GM23248 (cell line): Measurements from ENCODE around the gene CFAP54. TPM values are rescaled to one million over a fixed set of nuclear protein-coding genes. Genes with fewer than 3 reads are reported as not detected.
A peak's percentile ranks its signal among the peaks of the same experiment; 100 is the strongest.

Experiments
- DNase-seq: peaks from one replicate; pipeline ENCODE4 v3.0.0-alpha.2; 2015
- H2AFZ ChIP-seq: fragments of 200-600 bp; sonication (generic); 2 replicates; pipeline ENCODE4 v1.6.1; 2016; ENCODE audit warnings: antibody characterized with exemption
- H3F3A ChIP-seq: fragments of 200-600 bp; sonication (generic); 2 replicates; pipeline ENCODE4 v1.6.1; 2016; ENCODE audit warnings: mild to moderate bottlenecking, antibody characterized with exemption, mixed run types; ENCODE audit not compliant: insufficient read depth
- H3K27ac ChIP-seq: fragments of 200-600 bp; sonication (generic); 2 replicates; pipeline ENCODE4 v1.5.1; 2016; ENCODE audit warnings: mild to moderate bottlenecking
- H3K27me3 ChIP-seq: fragments of 200-600 bp; sonication (generic); replicated peaks from 2 replicates; pipeline ENCODE4 v1.6.1; 2016; ENCODE audit warnings: mild to moderate bottlenecking; ENCODE audit not compliant: insufficient read depth
- H3K36me3 ChIP-seq: fragments of 200-600 bp; sonication (generic); 2 replicates; pipeline ENCODE4 v1.6.1; 2016; ENCODE audit warnings: low read depth, mild to moderate bottlenecking
- H3K4me1 ChIP-seq: fragments of 200-600 bp; sonication (generic); 2 replicates; pipeline ENCODE4 v1.6.1; 2016; ENCODE audit warnings: mild to moderate bottlenecking; ENCODE audit not compliant: insufficient read depth
- H3K4me2 ChIP-seq: fragments of 200-600 bp; sonication (generic); one replicate; pipeline ENCODE4 v1.6.1; 2016; ENCODE audit warnings: mild to moderate bottlenecking; ENCODE audit not compliant: unreplicated experiment
- H3K4me3 ChIP-seq: fragments of 200-600 bp; sonication (generic); 2 replicates; pipeline ENCODE4 v1.5.1; 2016; ENCODE audit warnings: mild to moderate bottlenecking
- H3K79me2 ChIP-seq: fragments of 200-600 bp; sonication (generic); 2 replicates; pipeline ENCODE4 v1.6.1; 2016; ENCODE audit warnings: mild to moderate bottlenecking; ENCODE audit not compliant: insufficient read depth
- H3K9ac ChIP-seq: fragments of 200-600 bp; sonication (generic); 2 replicates; pipeline ENCODE4 v1.6.1; 2016; ENCODE audit warnings: mild to moderate bottlenecking
- H3K9me2 ChIP-seq: fragments of 200-600 bp; sonication (generic); 2 replicates; pipeline ENCODE4 v1.6.1; 2016; ENCODE audit warnings: mixed run types, mild to moderate bottlenecking, moderate library complexity; ENCODE audit not compliant: insufficient read depth
- H3K9me3 ChIP-seq: fragments of 200-600 bp; sonication (generic); one replicate; pipeline ENCODE4 v1.6.1; 2017; ENCODE audit warnings: low read depth
- H4K20me1 ChIP-seq: fragments of 200-600 bp; sonication (generic); 2 replicates; pipeline ENCODE4 v1.6.0; 2016; ENCODE audit not compliant: insufficient read depth
- EZH2 ChIP-seq: fragments of 200-600 bp; sonication (generic); IDR thresholded peaks from 2 replicates; pipeline ENCODE4 v1.6.1; 2018; ENCODE audit warnings: antibody characterized with exemption, mild to moderate bottlenecking; ENCODE audit not compliant: insufficient read depth, poor library complexity, severe bottlenecking
- EZH2phosphoT487 ChIP-seq: fragments of 200-600 bp; sonication (generic); IDR thresholded peaks from 2 replicates; pipeline ENCODE4 v1.6.1; 2018; ENCODE audit warnings: antibody characterized with exemption, moderate library complexity, mild to moderate bottlenecking, low read depth; ENCODE audit not compliant: insufficient read depth
- WGBS, 2 experiments: methylation state at CpG; one replicate each; pipeline ENCODE4 v1.1.6; 2015 to 2017; ENCODE audit warnings: low lambda C conversion rate in 2 of 2, low coverage in 1 of 2; ENCODE audit errors: missing lambda C conversion rate in 2 of 2; 5-methylcytosine and 5-hydroxymethylcytosine counted together
- in situ Hi-C: fragments of 300-500 bp; cut with MboI; formaldehyde crosslinking; loops from 2 replicates; pipeline ENCODE4 v1.15.0; 2020
- polyA plus RNA-seq: library from polyadenylated mRNA; unstranded; fragments of >200 nt; fragmentation: Nextera tagmentation; extraction: Ambion mirVana; gene quantifications from 2 replicates; pipeline ENCODE4 v1.2.1, GENCODE V29; 2016
- total RNA-seq: library from RNA; depleted of rRNA; stranded (reverse); fragments of >200 nt; shearing (Covaris generic); gene quantifications from 2 replicates; pipeline ENCODE4 v1.2.3, GENCODE V29; 2014

Gene CFAP54
- total and polyA plus RNA-seq, 2 experiments from 2014 or later, result 0.32 to 1.2 TPM

DNA sequence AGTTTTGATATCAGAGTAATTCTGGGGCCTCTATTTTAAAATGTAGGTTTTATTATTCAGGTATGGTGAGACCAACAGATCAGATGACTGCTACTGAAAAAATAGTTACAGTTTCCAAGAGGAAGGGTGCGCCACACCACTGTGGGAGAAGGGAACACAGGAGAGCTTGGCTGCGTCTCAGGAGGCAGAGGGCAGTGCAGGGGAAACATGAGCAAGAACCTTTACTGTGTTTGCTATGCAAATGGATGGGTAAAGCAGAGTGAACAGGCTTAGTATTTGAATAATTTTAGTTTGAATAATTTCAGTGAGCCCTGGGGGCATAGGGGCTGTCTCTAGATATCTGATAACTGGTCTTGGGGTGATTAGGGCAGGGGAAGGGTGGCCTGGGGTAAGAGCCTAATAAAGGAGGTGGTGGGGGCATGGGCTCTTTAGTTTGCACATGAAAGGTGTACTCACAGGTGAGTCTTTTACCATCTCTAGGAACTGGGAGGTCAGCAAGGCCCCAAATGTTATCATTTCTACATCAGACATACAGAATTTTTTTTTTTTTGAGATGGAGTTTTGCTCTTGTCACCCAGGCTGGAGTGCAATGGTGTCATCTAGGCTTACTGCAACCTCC, 220.9 kb downstream of the CFAP54 start:
- no peak overlapping the region for H3K4me2 ChIP-seq
- in situ Hi-C loops, result no loop called here
- WGBS, 2 experiments, result 42 to 43% methylated on average over 2 of the region's 2 CpGs
- H3F3A ChIP-seq, result no peaks in the 10 kb centered on the region
- peaks cover 4% of the 10 kb centered on the region; the same call in 1 of the 2 replicates for H3K9me2 ChIP-seq
- H3K79me2 ChIP-seq, result no peaks in the 10 kb centered on the region
- H3K27me3 ChIP-seq, result no peaks in the 10 kb centered on the region
- H3K9me3 ChIP-seq, result no peaks in the 10 kb centered on the region
- no peak for TF ChIP-seq EZH2phosphoT487
- no peak for TF ChIP-seq EZH2
- H3K9ac ChIP-seq, result no peak overlapping the region
- no peaks in the 10 kb centered on the region for H3K4me1 ChIP-seq
- no peak for DNase-seq
- no peak overlapping the region for H2AFZ ChIP-seq
- no peak overlapping the region for H3K4me3 ChIP-seq
- no peaks in the 10 kb centered on the region for H3K36me3 ChIP-seq
- H4K20me1 ChIP-seq, result no peaks in the 10 kb centered on the region
- H3K27ac ChIP-seq, result no peak overlapping the region

DNA sequence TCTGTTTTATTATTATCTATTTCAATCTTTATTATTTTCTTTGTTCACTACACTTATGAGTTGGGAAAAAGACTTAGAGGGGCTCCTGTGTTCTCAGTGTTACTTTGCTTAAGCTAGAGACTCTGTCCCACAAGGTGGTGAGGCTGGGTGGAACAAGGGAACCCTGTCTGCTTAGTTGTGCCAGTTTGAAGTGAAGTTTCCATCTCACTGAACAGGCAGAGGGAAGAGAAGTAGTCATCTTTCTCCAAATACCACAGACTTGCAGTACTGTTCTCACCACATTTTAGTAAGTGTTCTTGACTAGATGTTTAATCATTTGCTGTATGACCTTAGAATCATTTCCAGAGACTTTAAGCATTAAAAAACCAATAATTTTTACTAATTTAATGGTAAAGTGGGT, 222.0 kb downstream of the CFAP54 start:
- Histone ChIP-seq H3K79me2 (no peaks in the 10 kb centered on the region), H3K9me2 (peaks cover 4% of the 10 kb centered on the region; the same call in 1 of the 2 replicates), H4K20me1 (no peaks in the 10 kb centered on the region), H3K4me1 (no peaks in the 10 kb centered on the region), H3K9ac (no peak overlapping the region), H3K4me2 (no peak overlapping the region), H3K27ac (no peak overlapping the region), H3F3A (no peaks in the 10 kb centered on the region), H3K9me3 (no peaks in the 10 kb centered on the region), H3K4me3 (no peak overlapping the region), H3K36me3 (no peaks in the 10 kb centered on the region), H2AFZ (no peak overlapping the region), H3K27me3 (no peaks in the 10 kb centered on the region)
- TF ChIP-seq EZH2phosphoT487 (no peak), EZH2 (no peak)
- in situ Hi-C loops, result no loop called here
- DNase-seq, result no peak

DNA sequence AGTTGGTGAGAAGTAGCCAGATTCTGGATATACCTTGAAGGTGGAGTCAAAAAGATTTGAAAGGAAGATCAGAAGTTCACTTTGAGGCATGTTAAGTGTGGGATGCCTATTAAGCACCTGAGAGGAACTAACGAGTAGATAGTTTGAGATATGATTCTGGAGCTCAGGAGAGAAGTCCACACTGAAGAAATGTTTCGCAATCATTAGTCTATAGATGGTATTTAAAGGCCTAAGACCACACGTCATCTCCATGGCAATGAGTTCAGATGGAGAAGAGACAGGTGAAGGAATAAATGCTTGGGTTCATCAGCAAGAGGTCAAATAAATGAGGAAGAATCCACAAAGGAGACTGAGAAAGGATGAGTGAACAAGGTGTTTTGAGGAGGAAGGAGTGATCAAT, 224.8 kb downstream of the CFAP54 start:
- H3K9ac ChIP-seq, result no peak overlapping the region

DNA sequence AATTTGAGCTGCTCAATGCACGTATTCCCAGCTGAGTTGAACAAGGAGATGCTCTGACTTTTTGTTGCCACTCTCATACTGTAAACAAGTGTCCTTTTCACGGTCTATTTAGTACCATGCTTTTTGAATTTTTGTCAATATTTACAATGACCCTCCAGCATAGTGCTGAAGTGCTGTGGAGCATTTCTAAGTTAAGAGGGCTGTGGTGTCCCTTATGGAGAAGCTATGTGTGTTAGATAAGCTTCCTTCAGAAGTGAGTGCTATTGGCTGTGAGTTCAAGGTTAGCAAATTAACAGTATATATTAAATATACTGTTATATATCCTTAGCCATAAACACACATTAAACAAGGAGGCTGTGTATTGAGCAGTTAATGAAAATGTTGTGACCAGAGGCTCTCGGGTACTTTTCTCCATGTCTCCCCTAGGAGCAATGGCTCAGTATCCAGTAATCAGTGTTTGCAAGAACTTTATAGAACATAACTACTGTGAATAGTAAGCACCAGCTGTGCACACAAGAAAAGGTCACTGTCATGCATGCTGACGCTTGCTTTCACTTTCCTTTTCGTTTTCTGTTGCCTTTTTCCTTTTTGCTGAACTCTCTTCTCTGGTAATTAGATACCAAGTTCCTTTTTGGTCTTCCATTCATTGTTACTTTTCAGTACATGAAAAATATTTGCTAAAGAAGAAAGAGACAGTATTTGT, 230.4 kb downstream of the CFAP54 start:
- H4K20me1 ChIP-seq, result no peaks in the 10 kb centered on the region
- peak overlapping the region; percentile 28; the same call in 1 of the 2 replicates for H3K27ac ChIP-seq
- TF ChIP-seq EZH2 (no peak), EZH2phosphoT487 (no peak)
- peak overlapping the region; percentile 73 for H3K4me3 ChIP-seq
- 0 out of 2 replicates have a peak, but pooled peaks cover 4% of the 10 kb centered on the region for H3K4me1 ChIP-seq
- DNase-seq, result peak; percentile 47
- no peaks in the 10 kb centered on the region for H3K9me2 ChIP-seq
- peak overlapping the region; percentile 71 for H3K4me2 ChIP-seq
- peak overlapping the region; percentile 91 for H2AFZ ChIP-seq
- 22 to 24% methylated on average over 5 of the region's 5 CpGs for WGBS, 2 experiments
- in situ Hi-C loops, result no loop called here
- peak overlapping the region; percentile 63 for H3K9ac ChIP-seq
- H3K36me3 ChIP-seq, result no peaks in the 10 kb centered on the region
- no peaks in the 10 kb centered on the region for H3K9me3 ChIP-seq
- H3K79me2 ChIP-seq, result no peaks in the 10 kb centered on the region
- no peaks in the 10 kb centered on the region for H3F3A ChIP-seq
- H3K27me3 ChIP-seq, result no peaks in the 10 kb centered on the region

More for the DNA sequence above, 224.8 kb downstream of the CFAP54 start:
- H3K27ac ChIP-seq, result no peak overlapping the region
- TF ChIP-seq EZH2phosphoT487 (no peak), EZH2 (no peak)
- H3K9me2 ChIP-seq, result 0 out of 2 replicates have a peak, but pooled peaks cover 1% of the 10 kb centered on the region
- H3K4me3 ChIP-seq, result no peak overlapping the region
- no peaks in the 10 kb centered on the region for H3K27me3 ChIP-seq
- in situ Hi-C loops, result no loop called here
- no peaks in the 10 kb centered on the region for H3K79me2 ChIP-seq
- H4K20me1 ChIP-seq, result no peaks in the 10 kb centered on the region
- no peaks in the 10 kb centered on the region for H3F3A ChIP-seq
- 23 to 37% methylated on average over 3 of the region's 3 CpGs for WGBS, 2 experiments
- H3K4me2 ChIP-seq, result no peak overlapping the region
- DNase-seq, result no peak
- H3K9me3 ChIP-seq, result no peaks in the 10 kb centered on the region
- H3K36me3 ChIP-seq, result no peaks in the 10 kb centered on the region
- no peak overlapping the region for H2AFZ ChIP-seq
- no peaks in the 10 kb centered on the region for H3K4me1 ChIP-seq
